Type B pancreatic cell (in vitro differentiated cells): ENCODE data around the gene DLD. TPM values are rescaled to one million over a fixed set of nuclear protein-coding genes. Genes with fewer than 3 reads are reported as not detected.
A peak's percentile ranks its signal among the peaks of the same experiment; 100 is the strongest.

Experiments used
- DNase-seq: peaks from one replicate; pipeline ENCODE4 v3.0.0; 2021; ENCODE audit warnings: mixed read lengths; ENCODE audit not compliant: unreplicated experiment; ENCODE audit errors: extremely low spot score
- H3K27ac Mint-ChIP-seq: 2 replicates; pipeline ENCODE4 v1.8.0; 2021; ENCODE audit warnings: mild to moderate bottlenecking, mixed read lengths
- H3K27me3 Mint-ChIP-seq: 2 replicates; pipeline ENCODE4 v1.8.0; 2021; ENCODE audit warnings: mixed read lengths
- H3K36me3 Mint-ChIP-seq: 2 replicates; pipeline ENCODE4 v1.8.0; 2021; ENCODE audit warnings: mixed read lengths
- H3K4me1 Mint-ChIP-seq: one replicate; pipeline ENCODE4 v1.8.0; 2021; ENCODE audit warnings: mixed read lengths; ENCODE audit not compliant: unreplicated experiment
- H3K4me3 Mint-ChIP-seq: 2 replicates; pipeline ENCODE4 v1.8.0; 2021; ENCODE audit warnings: mild to moderate bottlenecking, mixed read lengths
- H3K9me3 Mint-ChIP-seq: 2 replicates; pipeline ENCODE4 v1.8.0; 2021; ENCODE audit warnings: mixed read lengths
- total RNA-seq: library from RNA; stranded (reverse); gene quantifications from 2 replicates; pipeline ENCODE4 v1.2.1, GENCODE V29; 2021; ENCODE audit warnings: low replicate concordance
- TF ChIP-seq, protein P1 (sequence below): fragments of 200-600 bp; sonication (generic); conservative IDR thresholded peaks from 2 replicates; pipeline ENCODE4 v1.5.0; 2021; ENCODE audit warnings: antibody characterized with exemption, mild to moderate bottlenecking

DLD gene
- total RNA-seq, 1 donor from 2014 or later, result 80.7 TPM

- TF ChIP-seq, protein P1, sequence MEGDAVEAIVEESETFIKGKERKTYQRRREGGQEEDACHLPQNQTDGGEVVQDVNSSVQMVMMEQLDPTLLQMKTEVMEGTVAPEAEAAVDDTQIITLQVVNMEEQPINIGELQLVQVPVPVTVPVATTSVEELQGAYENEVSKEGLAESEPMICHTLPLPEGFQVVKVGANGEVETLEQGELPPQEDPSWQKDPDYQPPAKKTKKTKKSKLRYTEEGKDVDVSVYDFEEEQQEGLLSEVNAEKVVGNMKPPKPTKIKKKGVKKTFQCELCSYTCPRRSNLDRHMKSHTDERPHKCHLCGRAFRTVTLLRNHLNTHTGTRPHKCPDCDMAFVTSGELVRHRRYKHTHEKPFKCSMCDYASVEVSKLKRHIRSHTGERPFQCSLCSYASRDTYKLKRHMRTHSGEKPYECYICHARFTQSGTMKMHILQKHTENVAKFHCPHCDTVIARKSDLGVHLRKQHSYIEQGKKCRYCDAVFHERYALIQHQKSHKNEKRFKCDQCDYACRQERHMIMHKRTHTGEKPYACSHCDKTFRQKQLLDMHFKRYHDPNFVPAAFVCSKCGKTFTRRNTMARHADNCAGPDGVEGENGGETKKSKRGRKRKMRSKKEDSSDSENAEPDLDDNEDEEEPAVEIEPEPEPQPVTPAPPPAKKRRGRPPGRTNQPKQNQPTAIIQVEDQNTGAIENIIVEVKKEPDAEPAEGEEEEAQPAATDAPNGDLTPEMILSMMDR, result no peak
Measured at GRCh38 chr7:107902381-107902780, 11.4 kb downstream of the DLD start.

GRCh38 chr7:107907790-107908189, 16.8 kb downstream of the DLD start:
- peaks cover 57% of the 10 kb centered on the region for H3K36me3 Mint-ChIP-seq
- TF ChIP-seq, protein P1, result no peak
- H3K27ac Mint-ChIP-seq, result no peak overlapping the region
- H3K4me1 Mint-ChIP-seq, result no peaks in the 10 kb centered on the region
- H3K9me3 Mint-ChIP-seq, result no peaks in the 10 kb centered on the region
- H3K27me3 Mint-ChIP-seq, result no peaks in the 10 kb centered on the region
- no peak overlapping the region for H3K4me3 Mint-ChIP-seq
- DNase-seq, result no peak

More at GRCh38 chr7:107902381-107902780, 11.4 kb downstream of the DLD start:
- Mint-ChIP-seq H3K4me3 (no peak overlapping the region), H3K27me3 (no peaks in the 10 kb centered on the region), H3K27ac (peak overlapping the region; percentile 27), H3K4me1 (no peaks in the 10 kb centered on the region), H3K9me3 (no peaks in the 10 kb centered on the region), H3K36me3 (peaks cover 29% of the 10 kb centered on the region)
- no peak for DNase-seq

DNA sequence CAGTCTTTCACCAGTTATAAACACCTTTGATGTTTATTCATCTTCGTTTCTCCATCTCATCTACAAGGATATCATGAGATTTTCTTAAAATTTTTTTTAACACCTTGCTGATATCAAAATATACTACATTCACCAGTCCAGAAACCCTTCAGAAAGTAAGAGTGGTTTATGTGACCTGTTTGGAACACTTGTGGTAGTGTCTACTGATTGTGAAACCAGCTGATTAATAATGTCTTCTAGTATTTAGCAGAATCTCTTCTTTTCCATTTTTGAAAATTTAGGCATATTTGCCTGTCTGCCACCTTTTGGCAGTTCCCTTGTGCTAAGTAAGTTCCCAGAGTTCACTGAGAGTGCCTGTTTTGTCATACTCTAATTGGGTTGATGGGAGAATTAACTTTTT, 18.5 kb downstream of the DLD start:
- Mint-ChIP-seq H3K36me3 (peaks cover 65% of the 10 kb centered on the region), H3K4me3 (no peak overlapping the region), H3K9me3 (no peaks in the 10 kb centered on the region), H3K27ac (no peak overlapping the region), H3K27me3 (no peaks in the 10 kb centered on the region), H3K4me1 (no peaks in the 10 kb centered on the region)
- DNase-seq, result no peak
- TF ChIP-seq, protein P1, result no peak

- Mint-ChIP-seq H3K36me3 (peaks cover 63% of the 10 kb centered on the region), H3K4me1 (no peaks in the 10 kb centered on the region), H3K27me3 (no peaks in the 10 kb centered on the region), H3K4me3 (no peak overlapping the region), H3K9me3 (no peaks in the 10 kb centered on the region), H3K27ac (no peak overlapping the region)
- TF ChIP-seq, protein P1, result no peak
- DNase-seq, result no peak
Measured at GRCh38 chr7:107911981-107912380, 21.0 kb downstream of the DLD start.

- no peaks in the 10 kb centered on the region for H3K9me3 Mint-ChIP-seq
- no peak overlapping the region for H3K27ac Mint-ChIP-seq
- H3K27me3 Mint-ChIP-seq, result no peaks in the 10 kb centered on the region
- no peak for DNase-seq
- H3K4me3 Mint-ChIP-seq, result no peak overlapping the region
- H3K4me1 Mint-ChIP-seq, result no peaks in the 10 kb centered on the region
- H3K36me3 Mint-ChIP-seq, result peaks cover 59% of the 10 kb centered on the region
- TF ChIP-seq, protein P1, result no peak
Measured at GRCh38 chr7:107913851-107914250, 22.9 kb downstream of the DLD start.

- peaks cover 56% of the 10 kb centered on the region for H3K36me3 Mint-ChIP-seq
- H3K9me3 Mint-ChIP-seq, result no peaks in the 10 kb centered on the region
- TF ChIP-seq, protein P1, result no peak
- no peaks in the 10 kb centered on the region for H3K27me3 Mint-ChIP-seq
- no peak for DNase-seq
- no peak overlapping the region for H3K4me3 Mint-ChIP-seq
- H3K27ac Mint-ChIP-seq, result no peak overlapping the region
- H3K4me1 Mint-ChIP-seq, result no peaks in the 10 kb centered on the region
Measured at GRCh38 chr7:107914831-107915230, 23.8 kb downstream of the DLD start.
